IPS DF 6.9 (cell line): Measurements from ENCODE around the gene ZMIZ1.

Source experiments
- DNase-seq: peaks from one replicate; pipeline ENCODE4 v3.0.0-alpha.2; 2013; ENCODE audit warnings: low read depth, low spot score
- H3K27ac ChIP-seq: one replicate; pipeline ENCODE4 v1.5.1; 2013; ENCODE audit warnings: low read length, control low read depth
- H3K27me3 ChIP-seq: 2 replicates; pipeline ENCODE4 v1.6.1; 2013; ENCODE audit warnings: mild to moderate bottlenecking, low read length; ENCODE audit not compliant: control insufficient read depth, insufficient read depth
- H3K36me3 ChIP-seq: 2 replicates; pipeline ENCODE4 v1.6.1; 2013; ENCODE audit warnings: low read length; ENCODE audit not compliant: control insufficient read depth, insufficient read depth
- H3K4me1 ChIP-seq: 2 replicates; pipeline ENCODE4 v1.6.1; 2013; ENCODE audit warnings: low read length; ENCODE audit not compliant: control insufficient read depth, insufficient read depth
- H3K4me3 ChIP-seq: 2 replicates; pipeline ENCODE4 v1.5.1; 2013; ENCODE audit warnings: mild to moderate bottlenecking, low read length
- H3K9me3 ChIP-seq: 2 replicates; pipeline ENCODE4 v1.6.1; 2013; ENCODE audit warnings: low read length, inconsistent platforms; ENCODE audit not compliant: control insufficient read depth, insufficient read depth
- WGBS: extraction: QIAGEN DNeasy Blood & Tissue Kit; methylation state at CpG from one replicate; pipeline ENCODE4 v1.1.7; 2013; ENCODE audit warnings: mixed read lengths, missing lambda C conversion rate; ENCODE audit not compliant: insufficient read length, insufficient coverage; 5-methylcytosine and 5-hydroxymethylcytosine counted together

ZMIZ1 gene

GRCh38 chr10:79211616-79212015, 142.8 kb downstream of the ZMIZ1 start:
- Histone ChIP-seq H3K27ac (no peak overlapping the region), H3K4me1 (no peaks in the 10 kb centered on the region), H3K36me3 (peaks cover 23% of the 10 kb centered on the region), H3K4me3 (no peak overlapping the region), H3K27me3 (no peaks in the 10 kb centered on the region), H3K9me3 (no peaks in the 10 kb centered on the region)
- no peak for DNase-seq
- WGBS: no CpG with 5 or more reads among the region's 13 CpGs

DNA sequence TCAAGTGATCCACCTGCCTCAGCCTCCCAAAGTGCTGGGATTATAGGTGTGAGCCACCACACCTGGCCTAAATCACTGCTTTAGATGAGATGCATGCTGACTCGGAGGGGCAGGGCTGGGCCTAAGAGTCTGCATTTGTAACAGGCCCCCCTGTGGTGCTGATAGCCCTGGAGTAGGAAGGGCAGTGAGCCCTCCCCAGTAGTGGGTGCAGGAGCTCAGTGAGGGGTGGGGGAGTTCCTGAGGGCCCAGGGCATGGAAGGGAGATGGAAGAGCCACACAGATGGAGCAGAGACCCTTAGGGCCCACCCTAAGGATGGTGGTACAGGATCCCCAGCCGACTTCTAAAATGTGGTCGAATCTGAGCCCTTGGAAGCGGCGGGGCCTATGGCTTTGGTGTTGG, 146.8 kb downstream of the ZMIZ1 start:
- no peaks in the 10 kb centered on the region for H3K27me3 ChIP-seq
- no peak overlapping the region for H3K4me3 ChIP-seq
- peaks cover 10% of the 10 kb centered on the region for H3K36me3 ChIP-seq
- no peaks in the 10 kb centered on the region for H3K4me1 ChIP-seq
- WGBS: no CpG with 5 or more reads among the region's 5 CpGs
- H3K27ac ChIP-seq: no peak overlapping the region
- no peak for DNase-seq
- no peaks in the 10 kb centered on the region for H3K9me3 ChIP-seq

DNA sequence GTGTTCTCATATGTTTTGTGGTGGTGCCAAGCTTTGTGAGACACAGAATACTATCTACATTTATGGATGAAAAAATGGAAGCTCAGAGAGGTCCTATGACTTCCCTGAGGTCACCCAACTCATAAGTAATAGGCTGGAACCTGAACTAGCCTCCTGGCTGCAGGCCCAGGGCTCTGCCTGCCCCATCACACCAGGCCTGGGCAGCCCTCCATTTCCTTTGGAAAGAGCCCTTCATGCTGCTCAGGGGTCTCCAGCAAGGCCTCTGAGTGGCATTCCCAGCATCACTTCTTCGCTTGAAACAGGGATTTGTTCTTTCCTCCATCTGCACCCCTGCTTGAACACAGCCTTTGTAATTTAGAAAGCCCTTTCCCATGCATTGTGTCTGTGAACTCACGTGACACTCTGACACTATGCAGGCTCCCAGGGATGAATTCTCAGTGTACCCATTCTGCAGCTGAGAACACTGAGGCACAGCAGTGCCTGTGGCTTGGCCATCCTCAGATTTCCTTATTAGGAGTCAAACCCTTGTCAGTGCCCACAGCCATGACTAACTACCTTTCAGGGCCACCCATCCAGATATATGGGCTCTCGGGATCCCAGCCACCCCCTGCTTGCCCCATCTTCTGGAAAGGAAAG, 150.7 kb downstream of the ZMIZ1 start:
- H3K4me1 ChIP-seq: peaks cover 7% of the 10 kb centered on the region
- no peak for DNase-seq
- no peaks in the 10 kb centered on the region for H3K27me3 ChIP-seq
- no peak overlapping the region for H3K27ac ChIP-seq
- peaks cover 10% of the 10 kb centered on the region for H3K36me3 ChIP-seq
- no peaks in the 10 kb centered on the region for H3K9me3 ChIP-seq
- H3K4me3 ChIP-seq: no peak overlapping the region
- no CpG with 5 or more reads among the region's 3 CpGs for WGBS

- Histone ChIP-seq H3K36me3 (peaks cover 10% of the 10 kb centered on the region), H3K9me3 (no peaks in the 10 kb centered on the region), H3K4me3 (no peak overlapping the region), H3K4me1 (peaks cover 7% of the 10 kb centered on the region), H3K27ac (no peak overlapping the region), H3K27me3 (no peaks in the 10 kb centered on the region)
- no peak for DNase-seq
- WGBS: no CpG with 5 or more reads among the region's 7 CpGs
These were observed 151.5 kb downstream of the ZMIZ1 start for GRCh38 chr10:79220307-79220706.

GRCh38 chr10:79221110-79222051, 152.6 kb downstream of the ZMIZ1 start:
- Histone ChIP-seq H3K27me3 (no peaks in the 10 kb centered on the region), H3K27ac (no peak overlapping the region), H3K9me3 (no peaks in the 10 kb centered on the region), H3K4me3 (no peak overlapping the region), H3K4me1 (peaks cover 7% of the 10 kb centered on the region), H3K36me3 (peaks cover 4% of the 10 kb centered on the region)
- WGBS: no CpG with 5 or more reads among the region's 38 CpGs
- no peak for DNase-seq

- no CpG with 5 or more reads among the region's 7 CpGs for WGBS
- H3K27me3 ChIP-seq: no peaks in the 10 kb centered on the region
- H3K9me3 ChIP-seq: no peaks in the 10 kb centered on the region
- H3K27ac ChIP-seq: no peak overlapping the region
- H3K4me1 ChIP-seq: peaks cover 7% of the 10 kb centered on the region
- no peak overlapping the region for H3K4me3 ChIP-seq
- no peak for DNase-seq
- no peaks in the 10 kb centered on the region for H3K36me3 ChIP-seq
These were observed 153.4 kb downstream of the ZMIZ1 start for GRCh38 chr10:79222186-79222585.

GRCh38 chr10:79223091-79224048, 154.6 kb downstream of the ZMIZ1 start:
- WGBS: no CpG with 5 or more reads among the region's 22 CpGs
- DNase-seq: no peak
- H3K4me1 ChIP-seq: peaks cover 7% of the 10 kb centered on the region
- H3K36me3 ChIP-seq: no peaks in the 10 kb centered on the region
- no peaks in the 10 kb centered on the region for H3K27me3 ChIP-seq
- H3K9me3 ChIP-seq: no peaks in the 10 kb centered on the region
- no peak overlapping the region for H3K4me3 ChIP-seq
- no peak overlapping the region for H3K27ac ChIP-seq

GRCh38 chr10:79224263-79224949, 155.6 kb downstream of the ZMIZ1 start:
- Histone ChIP-seq H3K36me3 (no peaks in the 10 kb centered on the region), H3K27me3 (no peaks in the 10 kb centered on the region), H3K4me3 (no peak overlapping the region), H3K4me1 (peaks cover 7% of the 10 kb centered on the region), H3K9me3 (no peaks in the 10 kb centered on the region), H3K27ac (no peak overlapping the region)
- WGBS: no CpG with 5 or more reads among the region's 11 CpGs
- no peak for DNase-seq

DNA sequence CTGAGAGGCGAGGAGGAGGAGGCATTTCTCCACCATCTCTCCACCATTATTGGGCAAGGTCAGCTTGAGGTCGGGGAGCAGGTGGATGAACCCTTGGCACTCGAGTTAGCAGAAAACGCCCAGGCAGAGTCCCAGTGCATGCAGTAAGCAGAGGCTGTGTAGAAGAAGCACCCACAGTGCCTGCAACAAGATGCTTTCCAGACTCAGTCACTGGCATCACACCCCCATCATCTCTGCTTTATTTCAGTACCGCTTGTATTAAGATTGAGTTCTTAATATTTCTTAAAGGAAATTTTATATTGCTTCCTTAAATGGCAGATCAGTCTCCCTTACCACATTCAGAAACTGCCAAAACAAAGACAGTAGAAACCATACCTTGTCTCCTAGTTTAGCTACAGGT, 156.2 kb downstream of the ZMIZ1 start:
- no CpG with 5 or more reads among the region's 5 CpGs for WGBS
- Histone ChIP-seq H3K27ac (no peak overlapping the region), H3K27me3 (no peaks in the 10 kb centered on the region), H3K9me3 (no peaks in the 10 kb centered on the region), H3K4me1 (peaks cover 12% of the 10 kb centered on the region), H3K36me3 (no peaks in the 10 kb centered on the region), H3K4me3 (no peak overlapping the region)
- DNase-seq: no peak
